ENCODE measurements around the gene ADGRB3.

ADGRB3 gene

GRCh38 chr6:68695838-68696237 is 60.8 kb downstream of the ADGRB3 start:
- TF ChIP-seq, protein P1, sequence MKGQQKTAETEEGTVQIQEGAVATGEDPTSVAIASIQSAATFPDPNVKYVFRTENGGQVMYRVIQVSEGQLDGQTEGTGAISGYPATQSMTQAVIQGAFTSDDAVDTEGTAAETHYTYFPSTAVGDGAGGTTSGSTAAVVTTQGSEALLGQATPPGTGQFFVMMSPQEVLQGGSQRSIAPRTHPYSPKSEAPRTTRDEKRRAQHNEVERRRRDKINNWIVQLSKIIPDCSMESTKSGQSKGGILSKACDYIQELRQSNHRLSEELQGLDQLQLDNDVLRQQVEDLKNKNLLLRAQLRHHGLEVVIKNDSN (IDR thresholded peaks at IDR 0.05) = no peak

GRCh38 chr6:68697394-68697793 is 62.3 kb downstream of the ADGRB3 start:
- TF ChIP-seq ZBTB7A (IDR thresholded peaks at IDR 0.05; ENCODE audit: low read depth) = no peak
- TF ChIP-seq CEBPB (IDR thresholded peaks at IDR 0.05) = no peak
- no peak for TF ChIP-seq YY1 (IDR thresholded peaks at IDR 0.05; ENCODE audit: low read depth)
- TF ChIP-seq EP300 (IDR thresholded peaks at IDR 0.05; ENCODE audit: borderline replicate concordance) = no peak
- TF ChIP-seq, protein P1 (IDR thresholded peaks at IDR 0.05) = no peak
- no peak for TF ChIP-seq TCF12 (IDR thresholded peaks at IDR 0.05; ENCODE audit: low read depth)
- no peak for TF ChIP-seq EGR1 (IDR thresholded peaks at IDR 0.05)
- no peak for TF ChIP-seq MAX (IDR thresholded peaks at IDR 0.05)
- TF ChIP-seq NFIC (IDR thresholded peaks at IDR 0.05) = no peak
- no peak for TF ChIP-seq RAD21 (IDR thresholded peaks at IDR 0.05; ENCODE audit: low read depth)
- no peak for TF ChIP-seq TAF1 (IDR thresholded peaks at IDR 0.05; ENCODE audit: low read depth)

- TF ChIP-seq RAD21 (IDR thresholded peaks at IDR 0.05; ENCODE audit: low read depth) (no peak), CREB1 (IDR thresholded peaks at IDR 0.05; ENCODE audit: low read depth) (no peak), MAX (IDR thresholded peaks at IDR 0.05) (no peak), YY1 (IDR thresholded peaks at IDR 0.05; ENCODE audit: low read depth) (no peak), FOXM1 (IDR thresholded peaks at IDR 0.05; ENCODE audit: borderline replicate concordance, low read depth) (no peak), EGR1 (IDR thresholded peaks at IDR 0.05) (no peak), NFIC (IDR thresholded peaks at IDR 0.05) (no peak), TEAD4 (IDR thresholded peaks at IDR 0.05) (no peak), ZBTB7A (IDR thresholded peaks at IDR 0.05; ENCODE audit: low read depth) (no peak), TCF12 (IDR thresholded peaks at IDR 0.05; ENCODE audit: low read depth) (no peak), EP300 (IDR thresholded peaks at IDR 0.05; ENCODE audit: borderline replicate concordance) (no peak), TAF1 (IDR thresholded peaks at IDR 0.05; ENCODE audit: low read depth) (no peak), CEBPB (IDR thresholded peaks at IDR 0.05) (no peak)
- TF ChIP-seq, protein P2, sequence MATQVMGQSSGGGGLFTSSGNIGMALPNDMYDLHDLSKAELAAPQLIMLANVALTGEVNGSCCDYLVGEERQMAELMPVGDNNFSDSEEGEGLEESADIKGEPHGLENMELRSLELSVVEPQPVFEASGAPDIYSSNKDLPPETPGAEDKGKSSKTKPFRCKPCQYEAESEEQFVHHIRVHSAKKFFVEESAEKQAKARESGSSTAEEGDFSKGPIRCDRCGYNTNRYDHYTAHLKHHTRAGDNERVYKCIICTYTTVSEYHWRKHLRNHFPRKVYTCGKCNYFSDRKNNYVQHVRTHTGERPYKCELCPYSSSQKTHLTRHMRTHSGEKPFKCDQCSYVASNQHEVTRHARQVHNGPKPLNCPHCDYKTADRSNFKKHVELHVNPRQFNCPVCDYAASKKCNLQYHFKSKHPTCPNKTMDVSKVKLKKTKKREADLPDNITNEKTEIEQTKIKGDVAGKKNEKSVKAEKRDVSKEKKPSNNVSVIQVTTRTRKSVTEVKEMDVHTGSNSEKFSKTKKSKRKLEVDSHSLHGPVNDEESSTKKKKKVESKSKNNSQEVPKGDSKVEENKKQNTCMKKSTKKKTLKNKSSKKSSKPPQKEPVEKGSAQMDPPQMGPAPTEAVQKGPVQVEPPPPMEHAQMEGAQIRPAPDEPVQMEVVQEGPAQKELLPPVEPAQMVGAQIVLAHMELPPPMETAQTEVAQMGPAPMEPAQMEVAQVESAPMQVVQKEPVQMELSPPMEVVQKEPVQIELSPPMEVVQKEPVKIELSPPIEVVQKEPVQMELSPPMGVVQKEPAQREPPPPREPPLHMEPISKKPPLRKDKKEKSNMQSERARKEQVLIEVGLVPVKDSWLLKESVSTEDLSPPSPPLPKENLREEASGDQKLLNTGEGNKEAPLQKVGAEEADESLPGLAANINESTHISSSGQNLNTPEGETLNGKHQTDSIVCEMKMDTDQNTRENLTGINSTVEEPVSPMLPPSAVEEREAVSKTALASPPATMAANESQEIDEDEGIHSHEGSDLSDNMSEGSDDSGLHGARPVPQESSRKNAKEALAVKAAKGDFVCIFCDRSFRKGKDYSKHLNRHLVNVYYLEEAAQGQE (IDR thresholded peaks at IDR 0.05; ENCODE audit: low read depth) = no peak
- TF ChIP-seq, protein P1 (IDR thresholded peaks at IDR 0.05) = no peak
Observed at GRCh38 chr6:68701159-68701558, 66.1 kb downstream of the ADGRB3 start.

- TF ChIP-seq TEAD4 (IDR thresholded peaks at IDR 0.05) (no peak), MAX (IDR thresholded peaks at IDR 0.05) (no peak), FOXM1 (IDR thresholded peaks at IDR 0.05; ENCODE audit: borderline replicate concordance, low read depth) (no peak)
Observed at GRCh38 chr6:68704485-68704884, 69.4 kb downstream of the ADGRB3 start.

DNA sequence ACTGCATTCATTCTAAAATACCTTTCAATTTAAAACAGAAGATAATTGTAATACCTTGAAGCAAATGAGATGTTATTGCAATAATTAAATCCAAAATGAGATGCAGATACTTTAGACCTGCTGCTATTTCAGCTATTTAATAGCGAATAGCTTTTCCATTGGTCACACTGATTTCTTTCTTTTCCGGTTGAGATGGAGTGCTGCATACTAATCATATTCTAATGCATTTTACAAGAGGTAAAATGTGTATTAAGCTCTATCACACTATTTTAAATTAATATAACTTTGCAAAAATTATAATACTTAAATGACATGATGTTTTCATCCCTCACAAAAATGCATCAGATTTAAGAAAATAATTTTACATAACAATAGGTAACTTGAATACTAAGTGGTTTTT is 74.0 kb downstream of the ADGRB3 start:
- TF ChIP-seq MAX (IDR thresholded peaks at IDR 0.05) = no peak
- no peak for TF ChIP-seq FOXM1 (IDR thresholded peaks at IDR 0.05; ENCODE audit: borderline replicate concordance, low read depth)
- no peak for TF ChIP-seq RAD21 (IDR thresholded peaks at IDR 0.05; ENCODE audit: low read depth)
- TF ChIP-seq TAF1 (IDR thresholded peaks at IDR 0.05; ENCODE audit: low read depth) = no peak
- no peak for TF ChIP-seq NFIC (IDR thresholded peaks at IDR 0.05)
- TF ChIP-seq, protein P2 (IDR thresholded peaks at IDR 0.05; ENCODE audit: low read depth) = no peak
- no peak for TF ChIP-seq ZBTB7A (IDR thresholded peaks at IDR 0.05; ENCODE audit: low read depth)
- TF ChIP-seq EGR1 (IDR thresholded peaks at IDR 0.05) = no peak
- TF ChIP-seq, protein P1 (IDR thresholded peaks at IDR 0.05) = no peak
- no peak for TF ChIP-seq CEBPB (IDR thresholded peaks at IDR 0.05)
- TF ChIP-seq TEAD4 (IDR thresholded peaks at IDR 0.05) = no peak
- TF ChIP-seq TCF12 (IDR thresholded peaks at IDR 0.05; ENCODE audit: low read depth) = no peak
- no peak for TF ChIP-seq YY1 (IDR thresholded peaks at IDR 0.05; ENCODE audit: low read depth)
- no peak for TF ChIP-seq CREB1 (IDR thresholded peaks at IDR 0.05; ENCODE audit: low read depth)
- no peak for TF ChIP-seq EP300 (IDR thresholded peaks at IDR 0.05; ENCODE audit: borderline replicate concordance)

Data from Ishikawa (cell line).